Caco-2 (cell line): Measurements from ENCODE around the gene PVR. TPM values are rescaled to one million over a fixed set of nuclear protein-coding genes. Genes with fewer than 3 reads are reported as not detected.

Experiments used
- BruUV-seq: library from RNA; stranded (reverse); fragments of 400-500 nt; replicated peaks from 2 replicates; lab custom pipeline; 2021; lab: Mats Ljungman, UMichigan
- CTCF ChIA-PET: fragments of 300-600 bp; sonication (Branson Sonifier 250); formaldehyde crosslinking; loops from one replicate; lab custom pipeline; 2022; ENCODE audit warnings: antibody characterized with exemption; lab: Charles Lee
- POLR2A ChIA-PET: fragments of 300-600 bp; sonication (Branson Sonifier 250); formaldehyde crosslinking; loops from one replicate; lab custom pipeline; 2022; ENCODE audit warnings: antibody characterized with exemption; lab: Charles Lee
- DNase-seq, 2 experiments: peaks; one replicate each; pipeline versions ENCODE4 v3.0.0 to v3.0.0-alpha.2; 2020 to 2022
- H3K27me3 ChIP-seq: replicated peaks from 2 replicates; pipeline ENCODE4 v1.6.0; 2011; ENCODE audit warnings: low read length; ENCODE audit not compliant: control insufficient read depth, insufficient read depth
- H3K36me3 ChIP-seq: 2 replicates; pipeline ENCODE4 v1.5.1; 2011; ENCODE audit warnings: low read length; ENCODE audit not compliant: control insufficient read depth, insufficient read depth
- H3K4me1 ChIP-seq: fragments of 250-450 bp; sonication (Bioruptor Pico); 2 replicates; pipeline ENCODE4 v1.5.1; 2020; ENCODE audit warnings: mild to moderate bottlenecking
- H3K4me3 ChIP-seq: 2 replicates; pipeline ENCODE4 v1.5.1; 2011; ENCODE audit warnings: low read depth, mild to moderate bottlenecking, control low read depth, low read length
- H3K9me3 ChIP-seq: fragments of 250-450 bp; sonication (Bioruptor Pico); 2 replicates; pipeline ENCODE4 v1.5.1; 2020; ENCODE audit warnings: mild to moderate bottlenecking, moderate library complexity
- H3K27ac Mint-ChIP-seq: one replicate; pipeline ENCODE4 v1.8.0; 2022; ENCODE audit warnings: mixed read lengths; ENCODE audit not compliant: unreplicated experiment
- H3K27me3 Mint-ChIP-seq: one replicate; pipeline ENCODE4 v1.8.0; 2022; ENCODE audit warnings: mixed read lengths; ENCODE audit not compliant: insufficient read depth, unreplicated experiment
- H3K36me3 Mint-ChIP-seq: one replicate; pipeline ENCODE4 v1.8.0; 2022; ENCODE audit warnings: mild to moderate bottlenecking, mixed read lengths; ENCODE audit not compliant: insufficient read depth, unreplicated experiment
- H3K4me1 Mint-ChIP-seq: one replicate; pipeline ENCODE4 v1.8.0; 2022; ENCODE audit warnings: low read depth, mixed read lengths; ENCODE audit not compliant: unreplicated experiment
- H3K4me3 Mint-ChIP-seq: one replicate; pipeline ENCODE4 v1.8.0; 2022; ENCODE audit warnings: mild to moderate bottlenecking, moderate library complexity, mixed read lengths; ENCODE audit not compliant: unreplicated experiment
- H3K9me3 Mint-ChIP-seq: one replicate; pipeline ENCODE4 v1.8.0; 2022; ENCODE audit warnings: mixed read lengths; ENCODE audit not compliant: unreplicated experiment
- CTCF ChIP-seq, 2 experiments: fragments of 200-600 bp in 1 of 2; IDR thresholded peaks; 1 replicate in 1 of 2; 2 replicates in 1 of 2; pipeline versions ENCODE4 v1.5.1 to v1.8.0; 2011 to 2022; ENCODE audit warnings: antibody characterized with exemption in 1 of 2, control low read depth in 1 of 2, inconsistent platforms in 1 of 2, low read depth in 1 of 2, low read length in 1 of 2, mild to moderate bottlenecking in 1 of 2, moderate library complexity in 1 of 2; ENCODE audit not compliant: insufficient read depth in 1 of 2, severe bottlenecking in 1 of 2, unreplicated experiment in 1 of 2
- intact Hi-C: fragments of 100-400 bp; cut with micrococcal nuclease; formaldehyde crosslinking; loops from one replicate; pipeline ENCODE4 v1.10.0; 2022; ENCODE audit not compliant: unreplicated experiment
- total RNA-seq: library from RNA; stranded (reverse); gene quantifications from 2 replicates; pipeline ENCODE4 v1.2.3, GENCODE V29; 2022

Gene PVR
- total RNA-seq, 1 experiment from 2014 or later = 86.5 TPM

GRCh38 chr19:44634785-44635184 is 8.9 kb upstream of the PVR start:
- Mint-ChIP-seq H3K27ac (no peak overlapping the region), H3K4me1 (peaks cover 39% of the 10 kb centered on the region), H3K36me3 (peaks cover 13% of the 10 kb centered on the region), H3K9me3 (peaks cover 9% of the 10 kb centered on the region), H3K27me3 (no peaks in the 10 kb centered on the region), H3K4me3 (no peak overlapping the region)
- intact Hi-C loops = no loop called here
- no peak overlapping the region for H3K4me3 ChIP-seq
- BruUV-seq = no TSS peak
- TF ChIP-seq CTCF (IDR thresholded peaks at IDR 0.05; ENCODE audit: insufficient read depth in 1 of 2, low read depth in 1 of 2, low read length in 1 of 2, severe bottlenecking in 1 of 2, unreplicated experiment in 1 of 2) = no peak
- POLR2A ChIA-PET = interaction anchor here (0.9 kb wide), 1 partner anchor 20 kb away, joined by 8 read pairs; no protein-coding TSS in a partner anchor
- CTCF ChIA-PET = interaction anchor here (1.6 kb wide), 1 partner anchor 18 kb away, joined by 4 read pairs; no protein-coding TSS in a partner anchor
- peaks cover 39% of the 10 kb centered on the region for H3K4me1 ChIP-seq
- no peaks in the 10 kb centered on the region for H3K27me3 ChIP-seq
- no peak for DNase-seq
- H3K9me3 ChIP-seq = peaks cover 5% of the 10 kb centered on the region
- peaks cover 2% of the 10 kb centered on the region for H3K36me3 ChIP-seq

GRCh38 chr19:44635581-44636438 is 7.9 kb upstream of the PVR start:
- H3K36me3 Mint-ChIP-seq = peaks cover 13% of the 10 kb centered on the region
- no peak overlapping the region for H3K4me3 Mint-ChIP-seq
- CTCF ChIA-PET = interaction anchor here (1.4 to 1.8 kb wide), 3 partner anchors 19 to 65 kb away, joined by 4 to 6 read pairs (median 4); no protein-coding TSS in a partner anchor

More at GRCh38 chr19:44635581-44636438, 7.9 kb upstream of the PVR start:
- BruUV-seq = no TSS peak
- intact Hi-C loops = no loop called here
- no peak for TF ChIP-seq CTCF (IDR thresholded peaks at IDR 0.05; ENCODE audit: insufficient read depth in 1 of 2, low read depth in 1 of 2, low read length in 1 of 2, severe bottlenecking in 1 of 2, unreplicated experiment in 1 of 2)
- peaks cover 5% of the 10 kb centered on the region for H3K9me3 ChIP-seq
- peaks cover 2% of the 10 kb centered on the region; the same call in 1 of the 2 replicates for H3K36me3 ChIP-seq
- no peak overlapping the region for H3K4me3 ChIP-seq
- DNase-seq = no peak
- peaks cover 49% of the 10 kb centered on the region for H3K4me1 Mint-ChIP-seq
- POLR2A ChIA-PET = interaction anchor here (0.6 to 0.9 kb wide), 3 partner anchors 21 to 609 kb away, joined by 3 to 8 read pairs (median 4); no protein-coding TSS in a partner anchor
- H3K27me3 ChIP-seq = no peaks in the 10 kb centered on the region
- H3K27ac Mint-ChIP-seq = no peak overlapping the region
- H3K9me3 Mint-ChIP-seq = peaks cover 9% of the 10 kb centered on the region
- H3K4me1 ChIP-seq = peaks cover 49% of the 10 kb centered on the region
- no peaks in the 10 kb centered on the region for H3K27me3 Mint-ChIP-seq
